ENCODE data around the gene MIF4GD.

MIF4GD gene

DNA sequence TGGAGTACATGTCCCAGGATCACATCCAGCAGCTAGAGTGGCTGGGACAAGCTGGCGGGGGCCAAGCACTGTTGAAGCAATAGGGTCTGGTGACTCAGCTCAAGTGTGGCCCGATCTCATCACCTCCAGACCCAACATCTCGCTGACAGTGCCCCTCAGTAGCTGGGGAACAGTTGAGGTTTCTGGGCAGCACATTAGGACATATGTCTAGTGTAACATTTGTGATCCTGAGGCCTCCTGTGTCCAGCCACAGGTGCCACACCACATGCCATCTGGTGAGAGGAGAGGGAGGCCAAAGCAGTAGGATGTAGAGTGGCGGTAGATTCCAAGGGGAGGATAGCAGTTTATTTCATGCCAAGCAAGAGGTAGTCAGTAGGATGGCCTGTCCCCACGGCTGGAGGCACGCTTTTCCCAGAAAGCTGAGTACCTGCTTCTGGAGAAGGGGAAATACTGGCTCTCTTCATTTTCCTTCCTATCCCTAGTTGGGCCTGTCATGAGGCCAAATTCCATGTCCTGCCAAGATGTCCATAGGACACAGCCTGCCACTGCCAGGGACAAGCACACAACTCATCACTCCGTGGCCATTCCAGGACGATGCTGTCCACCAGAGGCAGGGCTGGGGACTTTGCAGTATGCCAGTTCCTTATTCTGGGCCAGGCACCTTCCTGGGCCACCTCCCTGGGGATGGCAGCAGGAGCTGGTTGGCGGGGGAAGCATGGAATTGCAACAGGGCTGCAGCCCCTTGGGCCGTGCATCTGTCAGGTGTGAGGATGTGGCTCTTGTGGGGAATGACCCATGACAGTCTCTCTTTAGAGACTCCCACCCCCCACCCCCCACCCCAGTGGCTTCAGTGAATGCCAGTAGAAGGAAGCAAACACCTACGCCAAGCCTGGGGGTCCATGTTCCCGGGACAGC lies 33.7 kb downstream of the MIF4GD start:
- Histone ChIP-seq H3K4me3 (ENCODE audit: low read depth, low read length) (no peak overlapping the region), H3K27me3 (ENCODE audit: insufficient read depth, low read depth, severe bottlenecking) (no peaks in the 10 kb centered on the region), H3K36me3 (peaks cover 97% of the 10 kb centered on the region), H3K27ac (no peak overlapping the region; the same call in 1 of the 2 replicates), H3K9me3 (ENCODE audit: severe bottlenecking) (no peaks in the 10 kb centered on the region)
- TF ChIP-seq, protein P1, sequence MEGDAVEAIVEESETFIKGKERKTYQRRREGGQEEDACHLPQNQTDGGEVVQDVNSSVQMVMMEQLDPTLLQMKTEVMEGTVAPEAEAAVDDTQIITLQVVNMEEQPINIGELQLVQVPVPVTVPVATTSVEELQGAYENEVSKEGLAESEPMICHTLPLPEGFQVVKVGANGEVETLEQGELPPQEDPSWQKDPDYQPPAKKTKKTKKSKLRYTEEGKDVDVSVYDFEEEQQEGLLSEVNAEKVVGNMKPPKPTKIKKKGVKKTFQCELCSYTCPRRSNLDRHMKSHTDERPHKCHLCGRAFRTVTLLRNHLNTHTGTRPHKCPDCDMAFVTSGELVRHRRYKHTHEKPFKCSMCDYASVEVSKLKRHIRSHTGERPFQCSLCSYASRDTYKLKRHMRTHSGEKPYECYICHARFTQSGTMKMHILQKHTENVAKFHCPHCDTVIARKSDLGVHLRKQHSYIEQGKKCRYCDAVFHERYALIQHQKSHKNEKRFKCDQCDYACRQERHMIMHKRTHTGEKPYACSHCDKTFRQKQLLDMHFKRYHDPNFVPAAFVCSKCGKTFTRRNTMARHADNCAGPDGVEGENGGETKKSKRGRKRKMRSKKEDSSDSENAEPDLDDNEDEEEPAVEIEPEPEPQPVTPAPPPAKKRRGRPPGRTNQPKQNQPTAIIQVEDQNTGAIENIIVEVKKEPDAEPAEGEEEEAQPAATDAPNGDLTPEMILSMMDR (IDR thresholded peaks at IDR 0.05; ENCODE audit: low read depth, low read length): no peak
- no peak for DNase-seq

DNA sequence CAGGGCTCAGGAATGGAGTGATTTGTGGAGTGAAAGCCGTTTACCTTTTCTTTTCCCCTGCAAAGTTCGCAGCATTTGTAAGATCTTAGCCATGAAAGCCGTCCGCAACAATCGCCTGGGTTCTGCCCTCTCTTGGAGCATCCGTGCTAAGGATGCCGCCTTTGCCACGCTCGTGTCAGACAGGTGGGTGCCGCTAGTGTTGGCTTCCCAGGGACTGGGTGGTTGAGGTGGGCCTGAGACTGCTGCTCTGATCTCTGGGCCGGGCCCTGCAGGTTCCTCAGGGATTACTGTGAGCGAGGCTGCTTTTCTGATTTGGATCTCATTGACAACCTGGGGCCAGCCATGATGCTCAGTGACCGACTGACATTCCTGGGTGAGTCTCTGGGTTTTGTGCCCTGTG lies 38.2 kb downstream of the MIF4GD start:
- no peaks in the 10 kb centered on the region for H3K9me3 ChIP-seq (ENCODE audit: severe bottlenecking)
- H3K36me3 ChIP-seq: peaks cover 96% of the 10 kb centered on the region
- no peaks in the 10 kb centered on the region for H3K27me3 ChIP-seq (ENCODE audit: insufficient read depth, low read depth, severe bottlenecking)
- H3K4me3 ChIP-seq (ENCODE audit: low read depth, low read length): no peak overlapping the region
- TF ChIP-seq, protein P1 (IDR thresholded peaks at IDR 0.05; ENCODE audit: low read depth, low read length): no peak
- DNase-seq: no peak
- no peak overlapping the region for H3K27ac ChIP-seq

DNA sequence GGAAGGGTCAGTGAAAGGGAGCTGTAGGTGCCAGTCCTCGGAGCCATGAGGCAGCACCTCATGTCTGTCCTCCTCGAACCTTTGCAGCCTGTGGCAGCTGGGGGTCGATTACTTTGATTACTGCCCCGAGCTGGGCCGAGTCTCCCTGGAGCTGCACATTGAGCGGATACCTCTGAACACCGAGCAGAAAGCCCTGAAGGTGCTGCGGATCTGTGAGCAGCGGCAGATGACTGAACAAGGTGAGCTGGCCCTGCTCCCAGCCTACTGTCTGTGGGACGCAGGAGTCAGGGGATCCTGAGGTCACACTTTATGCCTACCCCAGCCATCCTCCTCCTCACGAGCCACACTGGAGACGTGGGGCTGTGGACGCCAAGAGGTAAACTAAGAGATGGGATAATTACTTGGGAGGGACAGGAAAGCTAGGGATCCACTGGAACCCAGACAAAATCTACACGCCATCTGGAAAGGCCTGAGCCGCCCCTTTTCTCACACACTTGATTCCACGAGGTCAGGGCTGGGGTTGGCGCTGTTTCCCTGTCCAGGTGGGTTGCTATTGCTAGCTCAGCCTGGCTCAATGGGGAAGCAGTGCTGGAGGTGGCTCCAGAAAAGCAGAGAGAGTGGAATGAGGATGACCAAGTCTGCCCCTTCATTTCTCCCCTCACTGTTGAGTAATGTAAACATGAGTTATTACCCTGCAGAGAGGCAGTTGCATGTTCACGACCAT lies 39.1 kb downstream of the MIF4GD start:
- H3K4me3 ChIP-seq (ENCODE audit: low read depth, low read length): no peak overlapping the region
- no peaks in the 10 kb centered on the region for H3K9me3 ChIP-seq (ENCODE audit: severe bottlenecking)
- TF ChIP-seq, protein P1 (IDR thresholded peaks at IDR 0.05; ENCODE audit: low read depth, low read length): no peak
- H3K27ac ChIP-seq: no peak overlapping the region
- no peak for DNase-seq
- peaks cover 92% of the 10 kb centered on the region for H3K36me3 ChIP-seq
- no peaks in the 10 kb centered on the region for H3K27me3 ChIP-seq (ENCODE audit: insufficient read depth, low read depth, severe bottlenecking)

DNA sequence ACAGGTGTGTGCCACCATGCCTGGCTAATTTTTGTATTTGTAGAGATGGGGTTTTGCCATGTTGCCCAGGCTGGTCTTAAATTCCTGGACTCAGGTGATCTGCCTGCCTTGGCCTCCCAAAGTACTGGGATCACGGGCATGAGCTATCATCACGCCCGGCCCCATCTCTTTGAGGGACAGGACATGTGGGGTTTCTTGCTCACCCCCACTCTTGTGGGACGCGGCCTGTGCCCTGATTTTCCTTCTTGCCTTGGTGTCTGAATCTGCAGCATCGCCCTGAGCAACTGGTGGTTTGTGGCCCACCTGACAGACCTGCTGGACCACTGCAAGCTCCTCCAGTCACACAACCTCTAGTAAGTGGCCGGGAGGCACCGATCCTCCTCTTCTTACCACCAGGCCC lies 40.0 kb downstream of the MIF4GD start:
- Histone ChIP-seq H3K9me3 (ENCODE audit: severe bottlenecking) (no peaks in the 10 kb centered on the region), H3K27ac (no peak overlapping the region), H3K27me3 (ENCODE audit: insufficient read depth, low read depth, severe bottlenecking) (no peaks in the 10 kb centered on the region), H3K4me3 (ENCODE audit: low read depth, low read length) (no peak overlapping the region), H3K36me3 (peaks cover 92% of the 10 kb centered on the region)
- TF ChIP-seq, protein P1 (IDR thresholded peaks at IDR 0.05; ENCODE audit: low read depth, low read length): no peak
- DNase-seq: no peak

DNA sequence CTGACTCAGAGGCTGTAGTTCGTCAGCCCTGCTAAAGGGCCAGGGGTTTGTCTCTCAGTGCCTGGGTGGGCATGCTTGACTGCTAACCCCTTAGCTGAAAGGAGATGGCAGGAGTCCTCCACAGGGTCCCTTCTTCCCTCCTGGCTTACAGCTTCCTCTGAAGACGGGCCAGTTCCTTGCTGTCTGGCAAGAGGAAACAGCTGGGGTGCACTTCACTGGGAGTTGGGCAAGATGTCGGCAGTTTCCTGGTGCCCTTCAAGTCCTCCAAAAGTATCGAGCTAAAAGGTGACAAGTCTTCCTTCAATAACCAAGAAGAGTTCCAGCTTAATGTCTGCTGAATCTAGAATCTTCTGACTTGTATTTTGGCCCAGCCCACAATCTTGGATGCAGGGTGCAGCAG lies 42.2 kb downstream of the MIF4GD start:
- H3K4me3 ChIP-seq (ENCODE audit: low read depth, low read length): no peak overlapping the region
- no peaks in the 10 kb centered on the region for H3K9me3 ChIP-seq (ENCODE audit: severe bottlenecking)
- no peaks in the 10 kb centered on the region for H3K27me3 ChIP-seq (ENCODE audit: insufficient read depth, low read depth, severe bottlenecking)
- peaks cover 92% of the 10 kb centered on the region for H3K36me3 ChIP-seq
- DNase-seq: no peak
- H3K27ac ChIP-seq: no peak overlapping the region
- TF ChIP-seq, protein P1 (IDR thresholded peaks at IDR 0.05; ENCODE audit: low read depth, low read length): no peak
